Lower lobe of right lung (tissue), 2 donors: ENCODE data around the gene SCML1. TPM values are rescaled to one million over a fixed set of nuclear protein-coding genes. Genes with fewer than 3 reads are reported as not detected.
"Not testable (repeated sequence)": the region's sequence is repeated elsewhere in the genome, so short reads cannot be mapped to it uniquely, and the experiment has no call there.

Experiments
- ATAC-seq, 2 donors: fragments of 200-7000 bp; cut with Tn5 transposase; one replicate each; pipeline ENCODE4 v1.9.1; 2020 to 2022; ENCODE audit warnings: mild to moderate bottlenecking in 2 of 2, moderate library complexity in 2 of 2
- DNase-seq: peaks from one replicate; pipeline ENCODE4 v3.0.0-alpha.2; 2020
- H3K27ac ChIP-seq: fragments of 200-600 bp; one replicate; pipeline ENCODE4 v1.8.0; 2022
- H3K27me3 ChIP-seq: fragments of 200-600 bp; one replicate; pipeline ENCODE4 v1.8.0; 2022; ENCODE audit warnings: low read depth
- H3K36me3 ChIP-seq: fragments of 200-600 bp; one replicate; pipeline ENCODE4 v1.8.0; 2022; ENCODE audit warnings: mild to moderate bottlenecking
- H3K4me1 ChIP-seq: fragments of 200-600 bp; one replicate; pipeline ENCODE4 v1.8.0; 2022
- H3K4me3 ChIP-seq: fragments of 200-600 bp; one replicate; pipeline ENCODE4 v1.8.0; 2022; ENCODE audit warnings: mild to moderate bottlenecking
- H3K9me3 ChIP-seq: fragments of 200-600 bp; one replicate; pipeline ENCODE4 v1.8.0; 2022
- intact Hi-C: fragments of 100-400 bp; cut with DNase I; formaldehyde crosslinking; loops from one replicate; pipeline ENCODE4 v1.11.0; 2022
- total RNA-seq: library from RNA; stranded (reverse); fragmentation: NEBNext Ultra II Directional; extraction: Animal tissue kit (Norgen Biotek cat#: 25700); gene quantifications from one replicate; pipeline ENCODE4 v1.2.1, GENCODE V29; 2021
- TF ChIP-seq, protein P1 (sequence below): fragments of 200-600 bp; IDR thresholded peaks from one replicate; pipeline ENCODE4 v1.8.0; 2022; ENCODE audit warnings: antibody characterized with exemption, mild to moderate bottlenecking
- donor health status: DM: no; HTN: yes; CAD: no; lungs with severe emphysema.

The SCML1 gene
- total RNA-seq, 1 donor from 2014 or later, result 12.3 TPM

DNA sequence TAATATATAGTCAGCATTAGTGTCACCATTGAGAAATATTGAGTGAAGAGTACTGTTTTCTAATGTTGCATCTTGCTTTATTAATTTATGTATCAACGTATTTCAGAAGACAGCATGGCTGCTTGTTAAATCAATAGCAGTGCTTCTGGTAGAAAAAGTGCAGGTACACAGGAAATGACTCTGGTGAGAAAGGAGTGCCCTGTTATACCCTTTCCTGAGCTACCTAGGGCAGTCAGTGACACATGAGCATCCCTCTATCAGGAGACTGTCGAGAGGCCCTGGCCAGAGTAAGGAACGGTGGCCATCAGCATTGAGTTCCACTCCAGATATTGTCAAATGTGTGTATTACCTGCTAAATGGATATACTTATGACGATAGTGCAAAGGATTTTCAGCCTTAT lies 42.1 kb downstream of the SCML1 start:
- ATAC-seq (no peak), DNase-seq (no peak)
- intact Hi-C loops, result no loop called here
- Histone ChIP-seq H3K27ac (no peak overlapping the region), H3K27me3 (no peaks in the 10 kb centered on the region), H3K4me3 (no peak overlapping the region), H3K9me3 (no peaks in the 10 kb centered on the region), H3K4me1 (no peaks in the 10 kb centered on the region), H3K36me3 (no peaks in the 10 kb centered on the region)
- TF ChIP-seq, protein P1, sequence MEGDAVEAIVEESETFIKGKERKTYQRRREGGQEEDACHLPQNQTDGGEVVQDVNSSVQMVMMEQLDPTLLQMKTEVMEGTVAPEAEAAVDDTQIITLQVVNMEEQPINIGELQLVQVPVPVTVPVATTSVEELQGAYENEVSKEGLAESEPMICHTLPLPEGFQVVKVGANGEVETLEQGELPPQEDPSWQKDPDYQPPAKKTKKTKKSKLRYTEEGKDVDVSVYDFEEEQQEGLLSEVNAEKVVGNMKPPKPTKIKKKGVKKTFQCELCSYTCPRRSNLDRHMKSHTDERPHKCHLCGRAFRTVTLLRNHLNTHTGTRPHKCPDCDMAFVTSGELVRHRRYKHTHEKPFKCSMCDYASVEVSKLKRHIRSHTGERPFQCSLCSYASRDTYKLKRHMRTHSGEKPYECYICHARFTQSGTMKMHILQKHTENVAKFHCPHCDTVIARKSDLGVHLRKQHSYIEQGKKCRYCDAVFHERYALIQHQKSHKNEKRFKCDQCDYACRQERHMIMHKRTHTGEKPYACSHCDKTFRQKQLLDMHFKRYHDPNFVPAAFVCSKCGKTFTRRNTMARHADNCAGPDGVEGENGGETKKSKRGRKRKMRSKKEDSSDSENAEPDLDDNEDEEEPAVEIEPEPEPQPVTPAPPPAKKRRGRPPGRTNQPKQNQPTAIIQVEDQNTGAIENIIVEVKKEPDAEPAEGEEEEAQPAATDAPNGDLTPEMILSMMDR, result no peak

DNA sequence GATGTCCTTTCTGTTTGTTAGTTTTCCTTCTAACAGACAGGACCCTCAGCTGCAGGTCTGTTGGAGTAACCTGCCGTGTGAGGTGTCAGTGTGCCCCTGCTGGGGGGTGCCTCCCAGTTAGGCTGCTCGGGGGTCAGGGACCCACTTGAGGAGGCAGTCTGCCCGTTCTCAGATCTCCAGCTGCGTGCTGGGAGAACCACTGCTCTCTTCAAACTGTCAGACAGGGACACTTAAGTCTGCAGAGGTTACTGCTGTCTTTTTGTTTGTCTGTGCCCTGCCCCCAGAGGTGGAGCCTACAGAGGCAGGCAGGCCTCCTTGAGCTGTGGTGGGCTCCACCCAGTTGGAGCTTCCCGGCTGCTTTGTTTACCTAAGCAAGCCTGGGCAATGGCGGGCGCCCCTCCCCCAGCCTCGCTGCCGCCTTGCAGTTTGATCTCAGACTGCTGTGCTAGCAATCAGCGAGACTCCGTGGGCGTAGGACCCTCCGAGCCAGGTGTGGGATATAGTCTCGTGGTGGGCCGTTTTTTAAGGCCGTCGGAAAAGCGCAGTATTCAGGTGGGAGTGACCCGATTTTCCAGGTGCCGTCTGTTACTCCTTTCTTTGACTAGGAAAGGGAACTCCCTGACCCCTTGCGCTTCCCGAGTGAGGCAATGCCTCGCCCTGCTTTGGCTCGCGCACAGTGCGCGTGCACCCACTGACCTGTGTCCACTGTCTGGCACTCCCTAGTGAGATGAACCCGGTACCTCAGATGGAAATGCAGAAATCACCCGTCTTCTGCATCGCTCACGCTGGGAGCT lies 49.5 kb downstream of the SCML1 start:
- ATAC-seq, H3K36me3 ChIP-seq, H3K9me3 ChIP-seq, H3K4me1 ChIP-seq, H3K27me3 ChIP-seq, H3K4me3 ChIP-seq, DNase-seq, H3K27ac ChIP-seq, intact Hi-C loops: not testable (repeated sequence)

- intact Hi-C loops, result no loop called here
- Histone ChIP-seq H3K4me1 (no peaks in the 10 kb centered on the region), H3K36me3 (no peaks in the 10 kb centered on the region), H3K27ac (no peak overlapping the region), H3K9me3 (no peaks in the 10 kb centered on the region), H3K27me3 (no peaks in the 10 kb centered on the region), H3K4me3 (no peak overlapping the region)
- ATAC-seq (no peak), DNase-seq (no peak)
- TF ChIP-seq, protein P1, result no peak
Measured at GRCh38 chrX:17787557-17787956, 50.3 kb downstream of the SCML1 start.

GRCh38 chrX:17788439-17788838 lies 51.1 kb downstream of the SCML1 start:
- no peaks in the 10 kb centered on the region for H3K36me3 ChIP-seq
- H3K27ac ChIP-seq, result no peak overlapping the region
- DNase-seq (peak; percentile 47), ATAC-seq (peak; percentile 87 to 94)
- no peaks in the 10 kb centered on the region for H3K9me3 ChIP-seq
- no peak overlapping the region for H3K4me3 ChIP-seq
- no peaks in the 10 kb centered on the region for H3K4me1 ChIP-seq
- intact Hi-C loops, result no loop called here
- TF ChIP-seq, protein P1, result peak; percentile 75
- H3K27me3 ChIP-seq, result no peaks in the 10 kb centered on the region

DNA sequence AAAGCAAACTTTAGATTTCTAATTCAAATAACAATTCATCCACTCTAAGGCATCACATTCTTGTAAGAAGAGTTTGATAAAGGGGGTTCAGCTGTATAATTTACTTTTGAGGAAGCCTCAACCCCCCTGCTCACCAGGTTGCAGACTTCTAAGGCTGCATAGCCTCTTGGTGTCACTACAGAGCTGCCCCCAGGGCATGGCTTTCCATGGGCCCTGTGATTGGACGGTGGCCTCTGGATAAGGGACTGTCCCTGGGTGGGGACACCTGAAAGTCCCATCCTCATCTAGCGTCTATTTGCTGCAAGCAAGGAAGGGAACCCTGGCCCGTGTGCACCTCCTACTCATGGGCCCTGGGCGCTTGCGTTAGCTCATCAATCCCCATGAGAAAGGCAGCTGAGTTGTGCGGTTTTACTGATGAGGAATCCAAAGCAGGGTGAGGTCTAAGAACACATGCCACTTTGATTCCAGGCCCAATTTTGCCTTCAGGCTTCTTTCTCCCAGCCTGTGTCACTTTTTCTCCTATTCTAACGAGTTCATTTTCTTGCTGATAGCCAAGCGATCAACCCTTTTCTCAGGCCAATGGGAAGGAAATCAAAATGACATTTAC lies 51.8 kb downstream of the SCML1 start:
- DNase-seq (no peak), ATAC-seq (peak in 1 of 2 donors; percentile 32)
- TF ChIP-seq, protein P1, result no peak
- intact Hi-C loops, result no loop called here
- Histone ChIP-seq H3K4me1 (no peaks in the 10 kb centered on the region), H3K4me3 (no peak overlapping the region), H3K36me3 (no peaks in the 10 kb centered on the region), H3K27me3 (no peaks in the 10 kb centered on the region), H3K9me3 (no peaks in the 10 kb centered on the region), H3K27ac (no peak overlapping the region)

DNA sequence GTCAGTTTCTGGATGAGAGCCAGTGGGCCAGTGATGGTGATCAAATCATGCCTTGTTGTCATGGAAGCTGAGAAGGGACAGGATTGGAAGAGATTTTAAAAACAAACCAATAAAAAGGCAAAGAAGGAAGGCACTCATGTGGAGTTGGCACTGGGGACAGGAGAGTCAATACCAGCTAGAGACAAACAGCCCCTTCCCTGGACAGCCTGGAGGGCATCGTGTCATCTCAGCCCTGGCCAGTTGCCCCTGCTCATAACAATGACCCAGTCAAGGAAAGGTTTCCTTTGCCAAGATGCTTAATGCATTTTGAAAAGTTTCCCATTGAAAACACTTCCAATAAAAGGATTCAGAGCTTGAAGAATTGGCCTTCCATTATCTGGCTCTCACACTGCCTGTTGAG lies 55.5 kb downstream of the SCML1 start:
- no peaks in the 10 kb centered on the region for H3K27me3 ChIP-seq
- H3K36me3 ChIP-seq, result no peaks in the 10 kb centered on the region
- no peak overlapping the region for H3K4me3 ChIP-seq
- intact Hi-C loops, result no loop called here
- no peaks in the 10 kb centered on the region for H3K4me1 ChIP-seq
- H3K9me3 ChIP-seq, result no peaks in the 10 kb centered on the region
- TF ChIP-seq, protein P1, result no peak
- ATAC-seq, result no peak
- no peak overlapping the region for H3K27ac ChIP-seq
- DNase-seq, result no peak
